GM12872 (cell line): ENCODE measurements around the gene SPPL2B.

Experiments used
- TF ChIP-seq, protein P1 (sequence below): IDR thresholded peaks from 3 replicates; pipeline ENCODE4 v1.5.1; 2011; ENCODE audit warnings: low read depth, mild to moderate bottlenecking, low read length, moderate library complexity; ENCODE audit not compliant: insufficient read depth

SPPL2B gene

DNA sequence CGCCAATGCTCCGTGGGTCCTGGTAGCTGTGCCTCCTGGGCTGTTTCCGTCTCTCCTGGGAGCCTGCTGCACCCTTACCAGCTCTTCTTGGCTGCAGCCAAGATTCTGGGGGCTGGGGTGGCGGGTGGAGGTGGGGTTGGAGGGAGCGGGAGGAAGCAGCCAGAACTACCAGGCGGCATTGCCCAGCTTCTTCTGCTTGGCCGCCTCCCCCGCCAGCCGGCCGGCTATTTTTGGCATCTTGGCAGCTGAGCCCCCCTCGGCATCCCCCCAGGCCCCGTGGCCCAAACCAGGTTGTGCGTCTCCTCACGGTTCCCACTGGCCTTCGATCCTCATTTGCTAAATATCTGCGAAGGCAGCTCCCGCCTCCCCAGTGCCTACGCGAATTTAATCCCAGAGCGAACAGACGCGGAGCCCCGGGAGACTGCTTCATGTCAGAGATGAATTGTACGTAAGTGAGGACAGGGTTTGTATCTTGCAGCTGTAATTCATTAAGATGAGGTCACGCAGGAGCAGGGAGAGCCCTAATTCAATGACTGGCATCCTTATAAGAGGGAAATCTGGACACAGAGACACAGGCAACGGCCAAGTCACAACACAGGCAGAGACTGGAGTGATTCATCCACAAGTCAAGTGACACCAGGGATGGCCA lies 33.7 kb upstream of the SPPL2B start:
- TF ChIP-seq, protein P1, sequence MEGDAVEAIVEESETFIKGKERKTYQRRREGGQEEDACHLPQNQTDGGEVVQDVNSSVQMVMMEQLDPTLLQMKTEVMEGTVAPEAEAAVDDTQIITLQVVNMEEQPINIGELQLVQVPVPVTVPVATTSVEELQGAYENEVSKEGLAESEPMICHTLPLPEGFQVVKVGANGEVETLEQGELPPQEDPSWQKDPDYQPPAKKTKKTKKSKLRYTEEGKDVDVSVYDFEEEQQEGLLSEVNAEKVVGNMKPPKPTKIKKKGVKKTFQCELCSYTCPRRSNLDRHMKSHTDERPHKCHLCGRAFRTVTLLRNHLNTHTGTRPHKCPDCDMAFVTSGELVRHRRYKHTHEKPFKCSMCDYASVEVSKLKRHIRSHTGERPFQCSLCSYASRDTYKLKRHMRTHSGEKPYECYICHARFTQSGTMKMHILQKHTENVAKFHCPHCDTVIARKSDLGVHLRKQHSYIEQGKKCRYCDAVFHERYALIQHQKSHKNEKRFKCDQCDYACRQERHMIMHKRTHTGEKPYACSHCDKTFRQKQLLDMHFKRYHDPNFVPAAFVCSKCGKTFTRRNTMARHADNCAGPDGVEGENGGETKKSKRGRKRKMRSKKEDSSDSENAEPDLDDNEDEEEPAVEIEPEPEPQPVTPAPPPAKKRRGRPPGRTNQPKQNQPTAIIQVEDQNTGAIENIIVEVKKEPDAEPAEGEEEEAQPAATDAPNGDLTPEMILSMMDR: no peak

DNA sequence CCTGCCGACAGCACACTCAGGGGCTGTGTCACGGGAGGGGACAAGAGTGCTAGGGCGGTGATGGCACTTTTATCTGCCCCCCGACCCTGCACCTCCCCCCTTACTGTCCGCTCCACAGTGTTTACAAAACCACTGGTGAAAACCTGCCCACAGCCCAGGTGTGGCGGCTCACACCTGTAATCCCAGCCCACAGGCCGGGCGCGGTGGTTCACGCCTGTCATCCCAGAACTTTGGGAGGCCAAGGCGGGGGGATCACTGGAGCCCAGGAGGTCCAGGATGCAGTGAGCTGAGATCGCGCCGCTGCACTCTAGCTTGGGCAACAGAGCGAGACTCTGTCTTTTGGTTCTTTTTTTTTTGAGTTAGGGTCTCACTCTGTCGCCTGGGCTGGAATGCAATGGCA lies 32.3 kb upstream of the SPPL2B start:
- TF ChIP-seq, protein P1: no peak

DNA sequence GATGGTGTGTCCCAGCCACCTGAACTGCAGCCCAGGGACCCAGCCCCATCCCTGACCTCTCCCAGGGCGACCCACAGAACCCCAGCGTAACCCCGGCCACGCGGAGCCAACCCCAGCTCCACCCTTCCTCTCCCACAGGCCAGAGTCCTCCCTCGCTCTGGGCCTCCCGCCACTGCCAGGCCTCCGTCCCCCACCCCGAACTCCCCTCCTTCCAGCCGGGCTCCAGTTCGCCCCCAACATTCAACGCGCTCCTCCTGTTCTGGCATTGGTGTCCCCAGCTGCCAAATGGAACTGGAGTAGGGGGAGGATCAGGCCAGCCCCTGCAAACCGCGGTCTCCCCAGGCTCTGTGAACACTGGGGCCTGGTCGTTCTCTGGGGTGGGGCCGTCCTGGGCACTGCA lies 28.0 kb upstream of the SPPL2B start:
- TF ChIP-seq, protein P1: no peak

DNA sequence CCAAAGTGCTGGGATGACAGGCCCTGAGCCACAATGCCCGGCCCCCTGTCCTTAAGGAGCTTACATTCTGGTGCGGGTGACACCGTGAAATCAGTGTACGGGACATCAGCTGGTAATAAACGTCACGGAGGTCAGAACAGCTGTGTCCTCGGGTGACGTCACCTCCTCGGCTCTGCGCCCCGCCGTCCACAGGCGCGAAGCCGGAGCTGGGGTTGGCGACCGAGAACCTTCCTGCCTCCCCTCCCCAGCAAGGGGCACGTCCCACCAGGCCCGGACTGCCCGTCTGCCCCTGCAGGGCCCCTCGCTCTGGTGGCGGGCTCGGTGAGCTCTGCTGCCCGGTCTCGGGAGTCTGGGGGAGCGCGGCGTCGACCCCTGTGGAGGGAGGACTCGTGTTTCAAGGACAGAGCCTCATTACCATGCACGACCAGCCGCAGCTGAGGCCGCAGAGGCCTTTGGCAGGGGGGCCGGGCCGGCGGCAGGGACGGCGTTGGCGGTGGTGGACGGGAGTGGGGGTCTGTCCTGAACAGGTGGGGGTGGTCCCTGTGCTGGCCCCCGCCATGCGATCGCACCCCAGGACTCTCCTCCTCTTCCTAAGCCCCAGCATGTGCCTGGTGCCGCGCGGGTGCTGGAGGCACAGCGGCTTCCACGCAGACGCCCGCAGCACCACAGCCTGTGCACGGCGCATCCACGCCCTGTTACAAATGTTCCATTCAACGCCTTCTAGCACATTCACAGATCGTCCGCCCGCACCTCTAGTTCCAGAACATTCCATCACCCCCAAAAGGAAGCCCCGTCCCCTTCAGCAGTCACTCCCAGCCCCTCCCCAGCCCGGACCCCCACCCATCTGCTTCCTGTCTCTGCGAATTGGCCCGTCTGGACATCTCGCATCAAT lies 25.9 kb upstream of the SPPL2B start:
- TF ChIP-seq, protein P1: no peak

DNA sequence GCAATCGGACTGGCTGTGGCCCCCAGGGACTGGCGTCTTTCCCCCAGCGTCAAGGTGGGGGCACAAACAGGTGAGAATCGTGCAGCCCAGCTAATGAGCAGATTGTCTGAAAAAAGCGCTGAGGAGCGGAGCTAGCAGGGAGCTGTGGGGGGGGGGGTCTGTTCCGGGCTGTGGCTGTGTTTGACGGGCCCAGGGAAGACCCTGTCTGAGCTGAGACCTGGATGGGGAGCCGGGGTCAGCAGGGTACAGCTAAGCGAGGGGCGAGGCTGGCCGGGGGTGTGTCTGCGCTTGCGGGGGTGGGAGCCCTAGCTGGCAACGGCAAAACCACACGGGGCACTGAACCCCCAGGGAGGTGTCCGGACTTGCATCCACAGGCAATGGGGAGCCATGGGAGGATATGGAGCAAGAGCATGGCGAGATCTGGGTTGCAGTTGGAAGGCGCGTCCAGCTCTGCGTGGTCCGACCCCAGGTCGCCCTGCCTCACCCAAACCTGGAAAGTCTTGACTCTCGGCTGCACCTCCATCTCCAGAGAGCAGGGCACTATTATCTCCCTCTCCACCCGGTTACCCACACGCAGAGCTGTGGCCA lies 25.2 kb upstream of the SPPL2B start:
- TF ChIP-seq, protein P1: no peak

DNA sequence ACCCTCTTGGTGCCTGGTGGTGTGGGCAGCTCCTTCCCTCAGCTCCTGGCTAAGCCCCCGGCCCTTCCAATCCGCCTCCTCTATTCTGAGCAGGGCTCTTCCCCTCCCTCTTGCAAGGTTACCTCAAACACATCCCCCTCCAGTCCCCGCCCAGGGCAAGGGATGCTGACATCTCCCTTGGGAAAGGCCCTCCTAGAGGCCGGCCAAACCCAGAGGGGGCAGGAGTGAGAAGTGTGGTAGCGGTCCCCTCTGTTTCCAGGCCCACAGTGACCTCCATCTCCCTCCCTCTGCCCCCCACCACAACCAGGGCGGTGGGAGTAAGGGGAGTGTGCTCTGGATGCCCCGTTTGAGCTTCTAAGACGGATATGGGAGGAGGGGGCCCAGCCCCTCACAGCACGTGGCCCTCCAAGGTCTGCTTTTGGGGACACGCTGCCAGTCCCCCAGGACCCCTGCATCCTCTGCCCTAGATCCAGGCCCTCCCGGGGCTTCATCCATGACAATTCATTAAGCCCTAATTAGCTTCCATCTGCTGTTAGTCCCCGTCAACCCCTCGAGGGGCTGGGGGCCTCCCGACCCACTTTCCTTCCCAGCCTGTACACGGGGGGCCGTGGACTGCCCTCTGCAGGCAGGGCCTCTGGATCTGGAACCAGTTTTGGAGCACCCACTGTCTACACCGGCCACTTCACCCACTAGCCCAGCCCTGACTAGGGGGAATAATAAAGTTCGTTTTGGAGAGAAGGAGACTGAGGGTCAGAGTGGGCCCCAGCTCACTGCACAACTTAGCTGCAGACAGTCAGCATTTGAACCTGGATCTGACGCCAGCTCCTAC lies 22.8 kb upstream of the SPPL2B start:
- TF ChIP-seq, protein P1: no peak
